ENCODE data around the gene CCDC106. TPM values are rescaled to one million over a fixed set of nuclear protein-coding genes. Genes with fewer than 3 reads are reported as not detected.
A peak's percentile ranks its signal among the peaks of the same experiment; 100 is the strongest.

The CCDC106 gene
- total and polyA plus RNA-seq, 12 donors: 14.8 to 63.8 (median 27.9) TPM

DNA sequence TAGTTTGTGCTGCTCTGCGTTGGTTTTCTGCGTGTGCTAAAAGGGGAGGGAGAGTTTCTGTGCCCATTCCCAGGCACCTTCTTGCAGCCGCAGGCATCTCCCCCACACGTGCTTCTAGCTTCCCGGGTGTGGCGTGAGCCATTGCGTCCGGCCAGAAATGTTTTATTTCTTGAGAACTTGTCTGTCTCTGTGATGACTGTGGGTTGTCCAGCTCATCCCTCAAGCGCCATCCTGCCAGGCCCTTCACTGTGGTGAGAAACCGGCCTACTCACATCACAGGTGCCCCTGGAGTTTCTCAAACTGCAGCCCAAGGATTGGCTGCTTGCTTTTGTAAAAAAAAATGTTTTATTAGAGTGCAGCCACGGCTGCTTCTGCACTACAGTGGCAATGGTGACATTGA lies 51.2 kb downstream of the CCDC106 start:
- peaks cover 0 to 49% of the 10 kb centered on the region in 2 donors for H3K36me3 ChIP-seq (replicated peaks in 1 of 2)
- intact Hi-C loops (cut with DNase I): no loop called here
- WGBS, 4 donors: 89 to 90% (median 90%) methylated on average over 11 of the region's 11 CpGs

DNA sequence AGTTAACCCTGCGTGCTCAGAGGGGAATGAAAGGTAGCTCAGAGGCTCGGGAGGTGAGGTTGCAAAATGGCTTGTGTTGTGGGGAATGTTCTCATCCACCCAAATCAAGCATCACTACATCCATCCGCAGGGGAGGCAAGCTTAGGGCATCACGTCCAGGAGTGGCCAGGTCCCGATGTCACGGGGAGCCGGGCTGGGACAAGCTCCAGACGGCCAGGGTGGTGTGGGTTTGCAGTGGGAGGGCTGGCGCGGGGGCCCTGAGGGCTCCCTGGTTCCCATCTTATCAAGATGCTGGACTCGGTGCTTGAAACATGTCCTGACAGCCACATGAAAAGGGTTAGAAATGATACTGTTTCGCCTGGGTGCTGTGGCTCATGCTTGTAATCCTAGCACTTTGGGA lies 52.8 kb downstream of the CCDC106 start:
- Histone ChIP-seq H3K4me3 (no peak overlapping the region), H3K27me3 (no peaks in the 10 kb centered on the region), H3K4me1 (replicated peaks in 1 of 2) (no peaks in the 10 kb centered on the region), H3K36me3 (replicated peaks in 1 of 2) (peaks cover 0 to 33% of the 10 kb centered on the region in 2 donors), H3K9me3 (replicated peaks in 1 of 3) (no peaks in the 10 kb centered on the region), H3K27ac (no peak overlapping the region)
- intact Hi-C loops (cut with DNase I): no loop called here
- peak in 2 of 7 donors; percentile 17 to 41 for DNase-seq
- 92 to 97% (median 96%) methylated on average over 7 to 12 of the region's 12 CpGs for WGBS, 4 donors
- no peak for TF ChIP-seq CTCF (IDR thresholded peaks at IDR 0.05)
- TF ChIP-seq POLR2A (IDR thresholded peaks at IDR 0.05): no peak

More for the DNA sequence above, 51.2 kb downstream of the CCDC106 start:
- TF ChIP-seq CTCF (IDR thresholded peaks at IDR 0.05) (no peak), POLR2A (IDR thresholded peaks at IDR 0.05) (no peak)
- DNase-seq: peak in 2 of 7 donors; percentile 18 to 45
- H3K4me1 ChIP-seq (replicated peaks in 1 of 2): no peaks in the 10 kb centered on the region
- H3K27me3 ChIP-seq: no peaks in the 10 kb centered on the region
- no peaks in the 10 kb centered on the region for H3K9me3 ChIP-seq (replicated peaks in 1 of 3)
- H3K27ac ChIP-seq: no peak overlapping the region
- H3K4me3 ChIP-seq: no peak overlapping the region

DNA sequence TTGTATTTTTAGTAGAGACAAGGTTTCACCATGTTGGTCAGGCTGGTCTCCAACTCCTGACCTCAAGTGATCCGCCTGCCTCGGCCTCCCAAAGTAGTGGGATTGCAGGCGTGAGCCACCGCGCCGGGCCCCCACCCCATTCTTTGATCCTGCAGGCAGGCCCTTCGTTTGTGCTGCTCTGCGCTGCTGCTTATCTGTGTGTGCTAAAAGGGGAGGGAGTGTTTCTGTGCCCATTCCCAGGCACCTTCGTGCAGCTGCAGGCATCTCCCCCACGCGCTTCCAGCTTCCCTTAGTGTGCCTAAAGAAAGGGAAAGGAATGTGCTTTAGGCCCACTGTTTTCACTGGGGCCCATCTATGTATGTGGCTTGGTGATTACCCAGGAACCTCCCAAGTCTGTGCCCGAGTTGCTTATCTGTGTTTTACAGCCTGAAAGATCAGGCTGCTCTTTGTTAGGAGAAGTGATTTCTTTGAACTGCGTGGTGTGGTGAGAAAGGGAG lies 54.2 kb downstream of the CCDC106 start:
- Histone ChIP-seq H3K27ac (no peak overlapping the region), H3K36me3 (replicated peaks in 1 of 2) (peaks cover 0 to 20% of the 10 kb centered on the region in 2 donors), H3K27me3 (no peaks in the 10 kb centered on the region), H3K4me3 (no peak overlapping the region), H3K4me1 (replicated peaks in 1 of 2) (no peaks in the 10 kb centered on the region), H3K9me3 (replicated peaks in 1 of 3) (no peaks in the 10 kb centered on the region)
- intact Hi-C loops (cut with DNase I): no loop called here
- peak in 2 of 7 donors; percentile 13 to 46 for DNase-seq
- WGBS, 4 donors: 84 to 87% (median 85%) methylated on average over 13 of the region's 13 CpGs
- TF ChIP-seq CTCF (IDR thresholded peaks at IDR 0.05): no peak
- no peak for TF ChIP-seq POLR2A (IDR thresholded peaks at IDR 0.05)

Other genes starting within 250 kb of the CCDC106 start
- gene UBE2S, start 240.4 kb upstream of the CCDC106 start, total RNA-seq: 10 to 100 TPM; 13.0 to 57.1 (median 20.3) TPM
- gene UBE2S, start 240.4 kb upstream of the CCDC106 start, polyA plus RNA-seq: 10 to 100 TPM in 2 of 3 donors, 1 to 10 TPM in 1; 8.8 to 18.0 (median 11.9) TPM
- gene SHISA7, start 204.9 kb upstream of the CCDC106 start, total RNA-seq: under 1 TPM in 5 of 9 donors, not detected in 4; 0.08 to 0.49 (median 0.20) TPM
- 1 to 10 TPM in 2 of 3 donors, under 1 TPM in 1; 0.47 to 1.3 (median 1.1) TPM for gene SHISA7, start 204.9 kb upstream of the CCDC106 start, polyA plus RNA-seq
- 100 to 1,000 TPM in 1 of 9 donors, 10 to 100 TPM in 8; 58.2 to 181 (median 78.3) TPM for gene ISOC2, start 186.6 kb upstream of the CCDC106 start, total RNA-seq
- gene ISOC2, start 186.6 kb upstream of the CCDC106 start, polyA plus RNA-seq: 100 to 1,000 TPM in 1 of 3 donors, 10 to 100 TPM in 2; 18.1 to 119 (median 75.0) TPM
- not detected for gene C19orf85, start 183.5 kb upstream of the CCDC106 start, total RNA-seq
- gene C19orf85, start 183.5 kb upstream of the CCDC106 start, polyA plus RNA-seq: not detected
- 10 to 100 TPM in 3 of 9 donors, 1 to 10 TPM in 5, under 1 TPM in 1; 0.83 to 27.9 (median 8.7) TPM for gene ZNF628, start 171.6 kb upstream of the CCDC106 start, total RNA-seq
- gene ZNF628, start 171.6 kb upstream of the CCDC106 start, polyA plus RNA-seq: 10 to 100 TPM in 1 of 3 donors, 1 to 10 TPM in 1, under 1 TPM in 1; 0.04 to 17.5 (median 3.7) TPM
- 10 to 100 TPM in 6 of 9 donors, 1 to 10 TPM in 3; 4.9 to 46.7 (median 18.3) TPM for gene NAT14, start 163.0 kb upstream of the CCDC106 start, total RNA-seq
- gene NAT14, start 163.0 kb upstream of the CCDC106 start, polyA plus RNA-seq: 100 to 1,000 TPM in 1 of 3 donors, 10 to 100 TPM in 1, 1 to 10 TPM in 1; 6.2 to 108 (median 53.8) TPM
- 1 to 10 TPM in 8 of 9 donors, under 1 TPM in 1; 0.33 to 6.8 (median 4.4) TPM for gene SSC5D, start 159.8 kb upstream of the CCDC106 start, total RNA-seq
- 1 to 10 TPM; 1.3 to 10.0 (median 1.5) TPM for gene SSC5D, start 159.8 kb upstream of the CCDC106 start, polyA plus RNA-seq
- gene SBK2, start 111.1 kb upstream of the CCDC106 start, total RNA-seq: not detected
- not detected for gene SBK2, start 111.1 kb upstream of the CCDC106 start, polyA plus RNA-seq
- under 1 TPM in 2 of 9 donors, not detected in 7; 0.18 to 0.68 TPM for gene SBK3, start 102.7 kb upstream of the CCDC106 start, total RNA-seq
- gene SBK3, start 102.7 kb upstream of the CCDC106 start, polyA plus RNA-seq: under 1 TPM in 1 of 3 donors, not detected in 2; 0.10 TPM
- gene ZNF579, start 67.4 kb upstream of the CCDC106 start, total RNA-seq: 10 to 100 TPM in 2 of 9 donors, 1 to 10 TPM in 7; 2.1 to 15.8 (median 7.9) TPM
- gene ZNF579, start 67.4 kb upstream of the CCDC106 start, polyA plus RNA-seq: 10 to 100 TPM in 2 of 3 donors, 1 to 10 TPM in 1; 2.8 to 27.1 (median 12.2) TPM
- 10 to 100 TPM in 4 of 9 donors, 1 to 10 TPM in 5; 4.4 to 19.7 (median 9.2) TPM for gene FIZ1, start 48.7 kb upstream of the CCDC106 start, total RNA-seq
- gene FIZ1, start 48.7 kb upstream of the CCDC106 start, polyA plus RNA-seq: 10 to 100 TPM in 2 of 3 donors, 1 to 10 TPM in 1; 6.3 to 19.6 (median 15.2) TPM
- gene ZNF524, start 47.9 kb upstream of the CCDC106 start, total RNA-seq: 10 to 100 TPM in 8 of 9 donors, 1 to 10 TPM in 1; 7.7 to 83.7 (median 24.6) TPM
- gene ZNF524, start 47.9 kb upstream of the CCDC106 start, polyA plus RNA-seq: 10 to 100 TPM in 2 of 3 donors, under 1 TPM in 1; 0.93 to 57.6 (median 57.1) TPM
- 10 to 100 TPM in 5 of 9 donors, 1 to 10 TPM in 3, under 1 TPM in 1; 0.72 to 19.6 (median 10.3) TPM for gene ZNF865, start 42.6 kb upstream of the CCDC106 start, total RNA-seq
- 10 to 100 TPM in 2 of 3 donors, 1 to 10 TPM in 1; 2.0 to 24.7 (median 11.7) TPM for gene ZNF865, start 42.6 kb upstream of the CCDC106 start, polyA plus RNA-seq
- gene ZNF784, start 23.6 kb upstream of the CCDC106 start, total RNA-seq: 10 to 100 TPM in 3 of 9 donors, 1 to 10 TPM in 6; 5.4 to 16.3 (median 9.7) TPM
- 10 to 100 TPM in 1 of 3 donors, 1 to 10 TPM in 2; 3.5 to 13.6 (median 8.3) TPM for gene ZNF784, start 23.6 kb upstream of the CCDC106 start, polyA plus RNA-seq
- gene ZNF580, start 7.2 kb upstream of the CCDC106 start, total RNA-seq: 10 to 100 TPM in 8 of 9 donors, 1 to 10 TPM in 1; 8.0 to 68.7 (median 42.0) TPM
- gene ZNF580, start 7.2 kb upstream of the CCDC106 start, polyA plus RNA-seq: 100 to 1,000 TPM in 1 of 3 donors, 10 to 100 TPM in 2; 16.6 to 101 (median 97.5) TPM
- gene ZNF581, start 4.6 kb upstream of the CCDC106 start, total RNA-seq: 10 to 100 TPM; 11.2 to 55.7 (median 22.7) TPM
- gene ZNF581, start 4.6 kb upstream of the CCDC106 start, polyA plus RNA-seq: 10 to 100 TPM in 2 of 3 donors, 1 to 10 TPM in 1; 8.7 to 23.3 (median 22.4) TPM
- 100 to 1,000 TPM in 6 of 9 donors, 10 to 100 TPM in 3; 76.0 to 178 (median 119) TPM for gene U2AF2, start 6.8 kb downstream of the CCDC106 start, total RNA-seq
- 100 to 1,000 TPM in 1 of 3 donors, 10 to 100 TPM in 2; 58.9 to 243 (median 85.3) TPM for gene U2AF2, start 6.8 kb downstream of the CCDC106 start, polyA plus RNA-seq
- 100 to 1,000 TPM in 8 of 9 donors, 10 to 100 TPM in 1; 20.1 to 235 (median 162) TPM for gene EPN1, start 27.0 kb downstream of the CCDC106 start, total RNA-seq
- 100 to 1,000 TPM in 1 of 3 donors, 10 to 100 TPM in 2; 27.8 to 151 (median 77.1) TPM for gene EPN1, start 27.0 kb downstream of the CCDC106 start, polyA plus RNA-seq
- not detected for gene NLRP9, start 90.2 kb downstream of the CCDC106 start, total RNA-seq
- gene NLRP9, start 90.2 kb downstream of the CCDC106 start, polyA plus RNA-seq: not detected
- gene RFPL4A, start 110.9 kb downstream of the CCDC106 start, total RNA-seq: under 1 TPM in 1 of 9 donors, not detected in 8; 0.28 TPM
- not detected for gene RFPL4A, start 110.9 kb downstream of the CCDC106 start, polyA plus RNA-seq
- not detected for gene RFPL4AL1, start 120.9 kb downstream of the CCDC106 start, total RNA-seq
- not detected for gene RFPL4AL1, start 120.9 kb downstream of the CCDC106 start, polyA plus RNA-seq
- gene NLRP11, start 183.8 kb downstream of the CCDC106 start, total RNA-seq: under 1 TPM in 2 of 9 donors, not detected in 7; 0.06 to 0.11 TPM
- gene NLRP11, start 183.8 kb downstream of the CCDC106 start, polyA plus RNA-seq: not detected
- not detected for gene NLRP4, start 188.3 kb downstream of the CCDC106 start, total RNA-seq
- not detected for gene NLRP4, start 188.3 kb downstream of the CCDC106 start, polyA plus RNA-seq

Measured in adrenal gland (tissue), 12 donors.